Gastroesophageal sphincter (tissue), 4 donors: ENCODE results near the gene HS6ST3. TPM values are rescaled to one million over a fixed set of nuclear protein-coding genes. Genes with fewer than 3 reads are reported as not detected.

ENCODE experiments used
- ATAC-seq: fragments of 150-250 bp; one replicate; pipeline ENCODE4 v1.9.1; 2016; ENCODE audit warnings: mild to moderate bottlenecking, moderate library complexity
- H3K27ac ChIP-seq, 4 donors: fragments of 200-600 bp; sonication (generic) in 3 of 4; 1 replicate in 3 of 4; 2 replicates in 1 of 4; pipeline ENCODE4 v1.5.1; 2016 to 2019
- H3K27me3 ChIP-seq: fragments of 200-600 bp; sonication (generic); one replicate; pipeline ENCODE4 v1.5.1; 2019
- H3K36me3 ChIP-seq, 2 donors: fragments of 200-600 bp; sonication (generic); one replicate each; pipeline ENCODE4 v1.5.1; 2019; ENCODE audit warnings: control low read depth in 1 of 2
- H3K4me1 ChIP-seq, 3 donors: fragments of 200-600 bp; sonication (generic); 1 replicate in 2 of 3; 2 replicates in 1 of 3; pipeline ENCODE4 v1.5.1; 2016 to 2019; ENCODE audit warnings: control low read depth in 2 of 3
- H3K4me3 ChIP-seq, 2 donors: fragments of 200-600 bp; sonication (generic); one replicate each; pipeline ENCODE4 v1.5.1; 2019; ENCODE audit warnings: mild to moderate bottlenecking in 1 of 2, moderate library complexity in 1 of 2
- H3K9me3 ChIP-seq, 3 donors: fragments of 200-600 bp; sonication (generic); one replicate each; pipeline ENCODE4 v1.5.1; 2017 to 2019; ENCODE audit warnings: control low read depth in 2 of 3
- CTCF ChIP-seq, 4 experiments: fragments of 200-600 bp in 2 of 4; fragments of 450-650 bp in 2 of 4; sonication (generic) in 1 of 4; IDR thresholded peaks; one replicate each; pipeline ENCODE4 v1.5.1; 2017 to 2019; ENCODE audit warnings: antibody characterized with exemption in 4 of 4, mild to moderate bottlenecking in 2 of 4, moderate library complexity in 2 of 4
- EP300 ChIP-seq: sonication (generic); formaldehyde crosslinking; IDR thresholded peaks from one replicate; pipeline ENCODE4 v1.6.1; 2017; ENCODE audit warnings: antibody characterized with exemption, mild to moderate bottlenecking
- POLR2A ChIP-seq, 2 donors: fragments of 450-650 bp; IDR thresholded peaks; one replicate each; pipeline ENCODE4 v1.6.1; 2017; ENCODE audit warnings: antibody characterized with exemption in 2 of 2, mild to moderate bottlenecking in 2 of 2, moderate library complexity in 1 of 2
- POLR2AphosphoS5 ChIP-seq: sonication (generic); formaldehyde crosslinking; IDR thresholded peaks from one replicate; pipeline ENCODE4 v1.6.1; 2017; ENCODE audit warnings: antibody characterized with exemption
- WGBS, 2 donors: methylation state at CpG; one replicate each; pipeline ENCODE4 v1.1.5; 2018; ENCODE audit warnings: low coverage in 1 of 2; 5-methylcytosine and 5-hydroxymethylcytosine counted together
- total RNA-seq, 4 donors: library from RNA; depleted of rRNA; stranded (reverse); fragments of >200 nt; gene quantifications; one replicate each; pipeline ENCODE4 v1.1.0, GENCODE V29; 2016

The HS6ST3 gene
- total RNA-seq, 4 donors from 2014 or later = 3.4 to 13.2 (median 5.2) TPM

DNA sequence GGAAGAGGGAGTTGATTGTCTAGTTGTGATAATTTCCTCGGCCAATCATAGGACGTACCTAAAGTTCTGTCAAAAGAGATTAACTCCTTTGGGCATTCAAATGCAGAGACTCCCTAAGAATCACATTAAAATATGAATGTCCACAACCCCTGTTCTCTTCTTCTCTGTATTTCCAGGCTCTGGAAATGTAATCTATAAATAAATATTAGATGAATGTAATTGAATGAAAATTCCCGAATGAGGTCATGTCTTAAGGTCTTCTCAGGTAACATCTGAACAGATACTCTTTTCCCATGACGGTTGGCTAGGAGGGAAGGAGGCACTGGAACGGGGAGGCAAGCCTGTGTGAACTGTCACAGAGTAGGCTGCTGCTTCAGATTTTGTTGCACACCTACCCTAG lies 759.2 kb downstream of the HS6ST3 start:
- no peak overlapping the region for H3K4me3 ChIP-seq
- no peaks in the 10 kb centered on the region for H3K27me3 ChIP-seq
- no peak for ATAC-seq
- TF ChIP-seq EP300 (no peak), POLR2AphosphoS5 (no peak), CTCF (IDR thresholded peaks at IDR 0.05) (no peak), POLR2A (IDR thresholded peaks at IDR 0.05) (no peak)
- 81 to 84% methylated on average over 5 of the region's 5 CpGs for WGBS, 2 donors
- H3K4me1 ChIP-seq = no peaks in the 10 kb centered on the region
- no peak overlapping the region for H3K27ac ChIP-seq
- H3K9me3 ChIP-seq = no peaks in the 10 kb centered on the region
- H3K36me3 ChIP-seq = no peaks in the 10 kb centered on the region

GRCh38 chr13:96850538-96851145 lies 760.7 kb downstream of the HS6ST3 start:
- TF ChIP-seq POLR2A (IDR thresholded peaks at IDR 0.05) (no peak), CTCF (IDR thresholded peaks at IDR 0.05) (no peak), EP300 (no peak), POLR2AphosphoS5 (no peak)
- Histone ChIP-seq H3K4me1 (no peaks in the 10 kb centered on the region), H3K36me3 (no peaks in the 10 kb centered on the region), H3K27me3 (no peaks in the 10 kb centered on the region), H3K9me3 (no peaks in the 10 kb centered on the region), H3K4me3 (no peak overlapping the region), H3K27ac (no peak overlapping the region)
- ATAC-seq = no peak
- 64 to 96% methylated on average over 4 to 5 of the region's 10 CpGs for WGBS, 2 donors

- no peaks in the 10 kb centered on the region for H3K9me3 ChIP-seq
- WGBS, 2 donors = 26 to 37% methylated on average over 2 to 6 of the region's 9 CpGs
Observed at GRCh38 chr13:96851856-96852445, 762.0 kb downstream of the HS6ST3 start.

DNA sequence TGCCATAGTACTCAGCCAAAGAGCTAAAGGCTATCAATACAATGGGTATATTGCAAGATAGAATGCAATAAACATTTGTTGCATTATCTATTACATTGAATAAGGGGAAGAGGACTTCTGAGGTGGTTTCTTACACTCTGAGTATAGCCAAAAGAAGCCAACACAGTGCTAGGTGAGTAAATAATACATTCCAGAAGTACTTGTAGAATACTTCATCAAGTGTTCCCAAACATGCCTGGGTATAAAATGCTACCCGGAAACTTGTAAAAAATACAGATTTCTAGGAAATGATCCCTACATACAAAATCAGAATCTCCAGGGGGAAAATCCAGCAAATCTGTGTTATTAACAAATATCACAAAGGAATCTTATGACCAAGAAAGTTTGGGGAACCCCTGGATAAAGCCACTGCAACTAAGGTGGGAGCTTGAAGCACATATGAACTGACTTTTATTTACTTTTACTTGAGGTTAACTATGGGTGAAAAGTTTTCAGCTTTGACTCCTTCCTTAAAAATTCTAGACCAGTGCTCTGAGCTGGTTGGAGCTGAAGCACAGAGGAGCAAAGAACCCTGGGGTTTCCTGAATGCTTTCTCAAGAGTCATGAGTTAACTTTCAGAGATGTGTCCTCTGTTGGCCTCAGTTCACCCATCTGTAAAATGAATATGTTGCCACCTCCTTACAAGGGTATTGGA lies 768.4 kb downstream of the HS6ST3 start:
- Histone ChIP-seq H3K27me3 (no peaks in the 10 kb centered on the region), H3K4me3 (no peak overlapping the region), H3K9me3 (no peaks in the 10 kb centered on the region), H3K27ac (no peak overlapping the region), H3K4me1 (no peaks in the 10 kb centered on the region), H3K36me3 (no peaks in the 10 kb centered on the region)
- TF ChIP-seq EP300 = no peak
- TF ChIP-seq POLR2A (IDR thresholded peaks at IDR 0.05) = no peak
- no peak for TF ChIP-seq POLR2AphosphoS5
- no peak for TF ChIP-seq CTCF (IDR thresholded peaks at IDR 0.05)
- ATAC-seq = no peak
- WGBS, 2 donors = 100% methylated on average over 1 of the region's 1 CpG

More at GRCh38 chr13:96851856-96852445, 762.0 kb downstream of the HS6ST3 start:
- TF ChIP-seq POLR2AphosphoS5 (no peak), CTCF (IDR thresholded peaks at IDR 0.05) (no peak), EP300 (no peak), POLR2A (IDR thresholded peaks at IDR 0.05) (no peak)
- no peaks in the 10 kb centered on the region for H3K4me1 ChIP-seq
- no peaks in the 10 kb centered on the region for H3K27me3 ChIP-seq
- H3K36me3 ChIP-seq = no peaks in the 10 kb centered on the region
- no peak overlapping the region for H3K27ac ChIP-seq
- no peak for ATAC-seq
- H3K4me3 ChIP-seq = no peak overlapping the region

- WGBS, 2 donors = 29 to 75% methylated on average over 1 to 2 of the region's 2 CpGs
- no peak for TF ChIP-seq CTCF (IDR thresholded peaks at IDR 0.05)
- TF ChIP-seq EP300 = no peak
- no peak for TF ChIP-seq POLR2AphosphoS5
- no peak for TF ChIP-seq POLR2A (IDR thresholded peaks at IDR 0.05)
Observed at GRCh38 chr13:96860882-96861281, 771.0 kb downstream of the HS6ST3 start.

More at GRCh38 chr13:96860882-96861281, 771.0 kb downstream of the HS6ST3 start:
- Histone ChIP-seq H3K9me3 (peaks cover 0 to 9% (median 0%) of the 10 kb centered on the region in 3 donors), H3K36me3 (no peaks in the 10 kb centered on the region), H3K4me3 (no peak overlapping the region), H3K27me3 (no peaks in the 10 kb centered on the region), H3K27ac (no peak overlapping the region), H3K4me1 (no peaks in the 10 kb centered on the region)
- no peak for ATAC-seq
